ENCODE results near the gene MTRFR. TPM values are rescaled to one million over a fixed set of nuclear protein-coding genes. Genes with fewer than 3 reads are reported as not detected.
A peak's percentile ranks its signal among the peaks of the same experiment; 100 is the strongest.

The MTRFR gene
- total RNA-seq, 1 experiment from 2014 or later = 14.8 TPM

DNA sequence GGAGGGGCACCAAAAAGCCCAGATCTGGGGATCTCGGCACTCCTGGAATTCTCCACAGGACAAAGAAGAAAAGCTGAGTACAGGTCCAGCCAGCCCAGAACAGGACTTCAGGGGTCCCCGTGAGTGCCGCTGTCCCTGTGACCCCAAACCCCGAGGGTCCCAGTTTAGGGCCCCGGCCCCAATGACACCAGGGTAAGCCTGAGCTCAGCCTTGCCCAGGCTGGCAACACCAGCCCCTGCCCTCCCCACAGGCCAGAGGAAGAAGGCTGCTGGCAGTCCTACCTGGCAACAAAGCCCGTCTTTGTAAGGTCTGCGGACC lies 36.6 kb downstream of the MTRFR start:
- Histone ChIP-seq H3K23ac (ENCODE audit: insufficient read length, low read depth, low read length) (no peak overlapping the region), H2AK5ac (ENCODE audit: insufficient read length, low read length) (no peak overlapping the region), H3K4ac (ENCODE audit: low read depth, low read length) (no peak overlapping the region), H2BK15ac (ENCODE audit: low read depth, low read length) (no peak overlapping the region), H3K9me3 (ENCODE audit: control insufficient read depth, low read depth, low read length) (no peaks in the 10 kb centered on the region), H3K27me3 (ENCODE audit: insufficient read depth, low read length) (no peaks in the 10 kb centered on the region), H2BK120ac (ENCODE audit: low read depth, low read length, poor library complexity, severe bottlenecking) (no peak overlapping the region), H2BK12ac (ENCODE audit: insufficient read length, low read depth, low read length) (no peak overlapping the region), H3K9ac (ENCODE audit: extremely low read depth, insufficient read length, low read length) (peak overlapping the region; percentile 89), H3K79me2 (ENCODE audit: insufficient read depth, low read length) (peaks cover 22% of the 10 kb centered on the region; the same call in 1 of the 2 replicates), H4K8ac (replicated peaks; ENCODE audit: insufficient read length, low read depth, low read length) (no peak overlapping the region), H4K91ac (ENCODE audit: insufficient read length, low read depth, low read length) (no peak overlapping the region), H3K23me2 (ENCODE audit: insufficient read length, low read depth, low read length, poor library complexity, severe bottlenecking) (peaks cover 14% of the 10 kb centered on the region), H4K5ac (ENCODE audit: insufficient read length, low read depth, low read length) (no peak overlapping the region), H2BK20ac (ENCODE audit: low read depth, low read length, poor library complexity, severe bottlenecking) (no peak overlapping the region), H3T11ph (ENCODE audit: low read length) (no peak overlapping the region), H3K14ac (ENCODE audit: insufficient read depth, low read length) (peak overlapping the region; percentile 77), H2AFZ (ENCODE audit: low read length) (no peak overlapping the region), H4K20me1 (ENCODE audit: control insufficient read depth, insufficient read depth, insufficient read length) (no peaks in the 10 kb centered on the region), H2BK5ac (ENCODE audit: insufficient read length, low read length) (no peak overlapping the region), H3K27ac (ENCODE audit: insufficient read length, low read depth, low read length) (no peak overlapping the region), H3K4me2 (ENCODE audit: insufficient read depth, insufficient read length, low read length) (peak overlapping the region; percentile 61), H3K79me1 (ENCODE audit: insufficient read depth, low read depth, low read length, poor library complexity, severe bottlenecking) (no peaks in the 10 kb centered on the region), H3K18ac (ENCODE audit: insufficient read length, low read depth, low read length) (peak overlapping the region; percentile 70), H3K4me1 (ENCODE audit: insufficient read depth, low read length) (peaks cover 3% of the 10 kb centered on the region; the same call in 1 of the 2 replicates), H3K56ac (ENCODE audit: insufficient read length, low read depth, low read length) (no peak overlapping the region)
- Mint-ChIP-seq H3K27ac (peak overlapping the region; percentile 95 to 96 (median 96)), H3K4me3 (peak overlapping the region; percentile 91 to 96), H3K27me3 (ENCODE audit: low read depth) (no peaks in the 10 kb centered on the region), H3K36me3 (ENCODE audit: insufficient read depth in 1 of 3, low read depth in 3 of 3) (peaks cover 8 to 42% (median 32%) of the 10 kb centered on the region in 3 experiments), H3K9me3 (peaks cover 0 to 3% of the 10 kb centered on the region in 2 experiments; a peak in 2 of 5 replicates), H3K4me1 (peaks cover 38 to 40% of the 10 kb centered on the region in 2 experiments)
- no peak for DNase-seq
- TF ChIP-seq, protein P1, sequence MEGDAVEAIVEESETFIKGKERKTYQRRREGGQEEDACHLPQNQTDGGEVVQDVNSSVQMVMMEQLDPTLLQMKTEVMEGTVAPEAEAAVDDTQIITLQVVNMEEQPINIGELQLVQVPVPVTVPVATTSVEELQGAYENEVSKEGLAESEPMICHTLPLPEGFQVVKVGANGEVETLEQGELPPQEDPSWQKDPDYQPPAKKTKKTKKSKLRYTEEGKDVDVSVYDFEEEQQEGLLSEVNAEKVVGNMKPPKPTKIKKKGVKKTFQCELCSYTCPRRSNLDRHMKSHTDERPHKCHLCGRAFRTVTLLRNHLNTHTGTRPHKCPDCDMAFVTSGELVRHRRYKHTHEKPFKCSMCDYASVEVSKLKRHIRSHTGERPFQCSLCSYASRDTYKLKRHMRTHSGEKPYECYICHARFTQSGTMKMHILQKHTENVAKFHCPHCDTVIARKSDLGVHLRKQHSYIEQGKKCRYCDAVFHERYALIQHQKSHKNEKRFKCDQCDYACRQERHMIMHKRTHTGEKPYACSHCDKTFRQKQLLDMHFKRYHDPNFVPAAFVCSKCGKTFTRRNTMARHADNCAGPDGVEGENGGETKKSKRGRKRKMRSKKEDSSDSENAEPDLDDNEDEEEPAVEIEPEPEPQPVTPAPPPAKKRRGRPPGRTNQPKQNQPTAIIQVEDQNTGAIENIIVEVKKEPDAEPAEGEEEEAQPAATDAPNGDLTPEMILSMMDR (conservative IDR thresholded peaks at IDR 0.05) = no peak
- no CpG with 5 or more reads among the region's 7 CpGs for WGBS (ENCODE audit: extremely low coverage, insufficient read length, low lambda C conversion rate)
